Calu3 (cell line): ENCODE data around the gene VPS37D. TPM values are rescaled to one million over a fixed set of nuclear protein-coding genes. Genes with fewer than 3 reads are reported as not detected.

Experiments used
- BruUV-seq: library from RNA; stranded (reverse); fragments of 400-500 nt; replicated peaks from 2 replicates; lab custom pipeline; 2021; lab: Mats Ljungman, UMichigan
- CTCF ChIA-PET: fragments of 300-600 bp; sonication (Branson Sonifier 250); formaldehyde crosslinking; loops from one replicate; lab custom pipeline; 2022; ENCODE audit warnings: antibody characterized with exemption; lab: Charles Lee
- DNase-seq: peaks from one replicate; pipeline ENCODE4 v3.0.0; 2022
- H3K27ac Mint-ChIP-seq: one replicate; pipeline ENCODE4 v1.8.0; 2022; ENCODE audit warnings: mixed read lengths; ENCODE audit not compliant: unreplicated experiment
- H3K27me3 Mint-ChIP-seq: one replicate; pipeline ENCODE4 v1.8.0; 2022; ENCODE audit warnings: mixed read lengths; ENCODE audit not compliant: unreplicated experiment
- H3K36me3 Mint-ChIP-seq: one replicate; pipeline ENCODE4 v1.8.0; 2022; ENCODE audit warnings: mild to moderate bottlenecking, moderate library complexity, mixed read lengths; ENCODE audit not compliant: insufficient read depth, unreplicated experiment
- H3K4me1 Mint-ChIP-seq: one replicate; pipeline ENCODE4 v1.8.0; 2022; ENCODE audit warnings: mild to moderate bottlenecking, low read depth, mixed read lengths; ENCODE audit not compliant: unreplicated experiment
- H3K4me3 Mint-ChIP-seq: one replicate; pipeline ENCODE4 v1.8.0; 2022; ENCODE audit warnings: mild to moderate bottlenecking, low read depth, moderate library complexity, mixed read lengths; ENCODE audit not compliant: unreplicated experiment
- H3K9me3 Mint-ChIP-seq: one replicate; pipeline ENCODE4 v1.8.0; 2022; ENCODE audit warnings: low read depth, mixed read lengths; ENCODE audit not compliant: unreplicated experiment
- CTCF ChIP-seq: fragments of 200-600 bp; IDR thresholded peaks from one replicate; pipeline ENCODE4 v1.8.0; 2022; ENCODE audit warnings: antibody characterized with exemption; ENCODE audit not compliant: unreplicated experiment
- intact Hi-C: fragments of 100-400 bp; cut with micrococcal nuclease; formaldehyde crosslinking; loops from one replicate; pipeline ENCODE4 v1.10.0; 2022; ENCODE audit not compliant: unreplicated experiment
- total RNA-seq: library from RNA; stranded (reverse); gene quantifications from 2 replicates; pipeline ENCODE4 v1.2.3, GENCODE V29; 2022

The VPS37D gene
- total RNA-seq, 1 experiment from 2014 or later: 0.94 TPM

GRCh38 chr7:73633323-73633722 lies 34.3 kb upstream of the VPS37D start:
- no peak for DNase-seq
- Mint-ChIP-seq H3K27ac (no peak overlapping the region), H3K36me3 (no peaks in the 10 kb centered on the region), H3K9me3 (peaks cover 3% of the 10 kb centered on the region), H3K27me3 (peaks cover 23% of the 10 kb centered on the region), H3K4me1 (no peaks in the 10 kb centered on the region), H3K4me3 (no peak overlapping the region)
- BruUV-seq: no TSS peak
- CTCF ChIA-PET: no interaction called here
- intact Hi-C loops: no loop called here
- TF ChIP-seq CTCF: no peak

GRCh38 chr7:73633844-73634243 lies 33.8 kb upstream of the VPS37D start:
- TF ChIP-seq CTCF: no peak
- intact Hi-C loops: no loop called here
- no peaks in the 10 kb centered on the region for H3K36me3 Mint-ChIP-seq
- H3K4me3 Mint-ChIP-seq: no peak overlapping the region
- H3K4me1 Mint-ChIP-seq: no peaks in the 10 kb centered on the region
- no TSS peak for BruUV-seq
- CTCF ChIA-PET: no interaction called here
- H3K27ac Mint-ChIP-seq: no peak overlapping the region
- H3K27me3 Mint-ChIP-seq: peaks cover 18% of the 10 kb centered on the region
- no peak for DNase-seq
- peaks cover 3% of the 10 kb centered on the region for H3K9me3 Mint-ChIP-seq

GRCh38 chr7:73635428-73636200 lies 32.0 kb upstream of the VPS37D start:
- no TSS peak for BruUV-seq
- peak overlapping the region; percentile 77 for H3K27ac Mint-ChIP-seq

DNA sequence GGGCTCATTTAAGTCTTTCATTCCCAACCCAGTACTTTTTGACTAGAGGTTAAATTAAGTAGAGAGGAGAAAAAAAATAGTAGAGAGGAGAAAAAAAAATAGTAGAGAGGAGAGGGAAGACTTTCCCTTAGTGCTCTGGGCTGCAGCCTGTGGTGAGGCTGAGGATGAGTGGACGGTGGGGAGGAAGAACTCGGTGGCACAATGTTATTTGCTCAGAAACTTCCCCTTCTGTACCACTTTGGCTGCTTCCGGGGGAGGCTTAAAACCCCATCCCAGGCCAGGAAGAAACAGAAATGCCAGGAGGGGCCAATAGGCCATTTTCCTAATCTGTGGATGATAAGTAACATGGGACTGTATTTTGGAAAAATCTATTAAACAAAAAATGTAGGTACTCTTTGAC lies 28.7 kb upstream of the VPS37D start:
- Mint-ChIP-seq H3K36me3 (no peaks in the 10 kb centered on the region), H3K4me1 (no peaks in the 10 kb centered on the region), H3K9me3 (peaks cover 5% of the 10 kb centered on the region), H3K27ac (no peak overlapping the region), H3K4me3 (no peak overlapping the region), H3K27me3 (no peaks in the 10 kb centered on the region)
- BruUV-seq: no TSS peak
- intact Hi-C loops: no loop called here
- no peak for DNase-seq
- CTCF ChIA-PET: no interaction called here
- no peak for TF ChIP-seq CTCF

More at GRCh38 chr7:73635428-73636200, 32.0 kb upstream of the VPS37D start:
- Mint-ChIP-seq H3K9me3 (peaks cover 3% of the 10 kb centered on the region), H3K4me3 (no peak overlapping the region), H3K27me3 (peaks cover 13% of the 10 kb centered on the region), H3K4me1 (no peaks in the 10 kb centered on the region), H3K36me3 (no peaks in the 10 kb centered on the region)
- CTCF ChIA-PET: interaction anchor here (0.5 to 0.9 kb wide), 3 partner anchors 17 to 163 kb away, joined by 3 to 4 read pairs (median 3); no protein-coding TSS in a partner anchor
- no peak for DNase-seq
- intact Hi-C loops: no loop called here
- TF ChIP-seq CTCF: no peak
